Measurements from ENCODE around the gene DNM3. TPM values are rescaled to one million over a fixed set of nuclear protein-coding genes. Genes with fewer than 3 reads are reported as not detected.

Gene DNM3
- total RNA-seq, 1 donor from 2014 or later: 9.6 TPM

DNA sequence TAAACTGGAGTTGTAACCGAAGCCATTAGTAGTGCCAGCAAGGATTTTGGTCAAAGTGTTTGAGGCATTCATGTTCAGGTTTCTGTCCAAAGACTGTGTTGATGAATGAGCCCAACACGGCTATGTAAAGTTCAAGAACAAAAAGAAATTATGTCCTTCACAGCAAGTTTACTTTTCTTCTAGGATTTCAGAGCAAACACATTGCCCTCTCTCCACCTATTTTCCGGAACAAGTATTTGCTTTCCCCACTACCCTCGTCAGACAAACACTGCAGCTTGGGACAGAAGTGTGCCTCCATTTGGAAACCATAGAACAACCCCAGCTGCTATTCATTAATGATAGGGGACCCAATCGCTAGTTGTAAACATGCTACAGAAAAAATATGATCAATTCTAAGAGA is 427.8 kb downstream of the DNM3 start:
- Histone ChIP-seq H3K27me3 (no peaks in the 10 kb centered on the region), H3K9me3 (no peaks in the 10 kb centered on the region), H3K4me3 (no peak overlapping the region), H3K27ac (peak overlapping the region in 1 of 2 donors; percentile 9), H3K36me3 (no peaks in the 10 kb centered on the region), H3K4me1 (peaks cover 0 to 14% of the 10 kb centered on the region in 2 donors)
- DNase-seq (ENCODE audit: low spot score in 2 of 2): no peak
- intact Hi-C loops (cut with DNase I): loop anchor here (5.0 kb wide), 1 partner anchor 128 kb away; no protein-coding TSS in a partner anchor
- TF ChIP-seq CTCF (IDR thresholded peaks at IDR 0.05): no peak

DNA sequence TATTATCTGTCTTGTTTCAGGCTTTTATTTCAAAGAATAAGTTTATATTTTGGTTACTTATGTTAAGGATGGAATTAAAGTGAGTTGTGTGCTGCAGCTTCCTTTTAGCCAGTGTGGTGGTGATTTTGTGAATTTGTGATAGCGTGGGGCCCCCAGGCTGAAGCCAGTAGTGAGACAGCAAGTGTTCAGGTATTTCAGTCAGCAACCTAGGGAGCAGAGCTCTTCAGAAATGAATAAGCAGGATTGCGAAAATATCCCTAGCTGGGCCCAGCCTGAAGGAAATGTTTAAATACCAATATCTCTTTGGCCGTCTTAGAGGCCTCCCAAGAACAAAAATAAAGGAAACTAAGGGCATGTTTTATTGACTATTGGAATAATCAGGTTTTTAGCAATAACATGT is 428.3 kb downstream of the DNM3 start:
- H3K27me3 ChIP-seq: no peaks in the 10 kb centered on the region
- peak overlapping the region in 1 of 2 donors; percentile 9 for H3K27ac ChIP-seq
- no peak overlapping the region for H3K4me3 ChIP-seq
- TF ChIP-seq CTCF (IDR thresholded peaks at IDR 0.05): no peak
- H3K36me3 ChIP-seq: no peaks in the 10 kb centered on the region
- no peaks in the 10 kb centered on the region for H3K9me3 ChIP-seq
- intact Hi-C loops (cut with DNase I): loop anchor here (5.0 kb wide), 1 partner anchor 128 kb away; no protein-coding TSS in a partner anchor
- DNase-seq (ENCODE audit: low spot score in 2 of 2): no peak
- H3K4me1 ChIP-seq: peaks cover 0 to 14% of the 10 kb centered on the region in 2 donors

DNA sequence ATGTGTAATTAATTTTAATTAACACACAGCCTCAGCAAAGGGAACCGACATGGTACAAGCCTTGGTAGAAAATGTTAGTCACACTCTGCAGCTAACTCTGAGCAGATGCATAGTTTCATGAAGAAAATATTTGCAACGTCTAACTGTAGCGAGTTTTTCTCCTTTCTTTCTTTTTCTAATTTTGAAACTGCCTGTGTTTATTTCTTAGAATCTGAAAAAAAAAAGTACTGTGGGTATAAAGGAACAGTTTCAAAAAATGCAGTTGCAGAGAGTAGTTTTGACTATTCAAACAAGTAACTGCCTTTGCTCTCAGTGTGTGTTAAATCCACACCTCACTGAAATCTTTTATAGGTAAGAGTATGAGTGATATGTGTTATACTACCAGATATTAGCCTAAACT is 429.3 kb downstream of the DNM3 start:
- Histone ChIP-seq H3K36me3 (no peaks in the 10 kb centered on the region), H3K4me1 (peaks cover 0 to 14% of the 10 kb centered on the region in 2 donors), H3K27ac (peak overlapping the region in 1 of 2 donors; percentile 9), H3K27me3 (no peaks in the 10 kb centered on the region), H3K4me3 (peak overlapping the region in 1 of 2 donors; percentile 14), H3K9me3 (no peaks in the 10 kb centered on the region)
- DNase-seq (ENCODE audit: low spot score in 2 of 2): no peak
- intact Hi-C loops (cut with DNase I): no loop called here
- TF ChIP-seq CTCF (IDR thresholded peaks at IDR 0.05): no peak

DNA sequence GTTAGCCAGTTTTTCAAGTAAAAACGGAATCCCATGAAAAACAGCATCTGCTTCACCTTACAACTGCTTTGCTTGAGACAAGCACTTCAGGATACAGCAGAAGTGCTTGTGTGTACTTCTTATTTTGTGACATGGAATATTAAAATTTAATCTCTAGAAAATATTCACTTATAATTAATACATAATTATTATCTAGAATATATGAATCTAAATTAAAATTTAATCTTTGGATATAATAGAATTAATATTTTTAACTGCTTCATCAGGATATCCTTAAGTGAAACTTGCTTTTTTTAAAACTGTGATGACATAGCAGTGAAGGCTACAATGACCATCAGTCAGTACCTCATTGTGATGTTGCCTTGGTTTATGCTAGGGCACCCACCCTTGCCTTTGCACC is 430.8 kb downstream of the DNM3 start:
- DNase-seq (ENCODE audit: low spot score in 2 of 2): no peak
- peaks cover 0 to 14% of the 10 kb centered on the region in 2 donors for H3K4me1 ChIP-seq
- H3K27ac ChIP-seq: no peak overlapping the region
- intact Hi-C loops (cut with DNase I): no loop called here
- no peaks in the 10 kb centered on the region for H3K9me3 ChIP-seq
- no peaks in the 10 kb centered on the region for H3K27me3 ChIP-seq
- H3K4me3 ChIP-seq: no peak overlapping the region
- H3K36me3 ChIP-seq: no peaks in the 10 kb centered on the region
- no peak for TF ChIP-seq CTCF (IDR thresholded peaks at IDR 0.05)

DNA sequence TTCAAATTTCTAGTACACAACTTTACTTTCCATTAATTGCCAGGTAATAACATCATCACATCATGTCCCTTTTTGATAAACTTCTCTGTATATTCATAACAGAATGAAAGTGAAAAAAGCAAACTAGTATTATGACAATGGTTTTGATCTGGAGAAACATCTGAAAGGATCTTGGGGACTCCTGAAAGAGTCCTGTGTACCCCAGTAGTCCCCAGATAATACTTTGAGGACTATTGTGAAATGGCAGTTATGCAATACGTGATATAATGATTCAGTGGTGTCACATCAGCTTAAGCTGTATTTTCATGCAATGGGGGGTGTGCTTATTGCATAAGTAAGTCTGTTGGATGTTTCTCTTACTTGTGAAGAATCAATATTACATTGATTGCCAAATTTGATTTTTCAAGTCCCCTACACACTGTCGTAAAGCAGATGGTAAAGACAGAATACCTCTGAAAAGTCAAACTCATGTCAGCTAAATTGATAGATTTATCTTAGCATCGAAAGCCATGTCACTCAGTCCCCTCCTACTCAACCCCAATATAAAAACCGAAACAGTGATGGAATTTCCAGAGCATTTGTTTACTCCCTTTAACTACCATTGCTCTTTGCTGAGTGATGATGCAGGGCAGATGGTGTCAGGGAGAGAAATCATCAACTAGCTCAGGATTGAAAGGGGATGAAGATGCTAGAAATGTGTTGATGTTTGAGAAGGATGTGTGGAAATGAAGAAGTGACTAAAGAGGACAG is 432.5 kb downstream of the DNM3 start:
- intact Hi-C loops (cut with DNase I): no loop called here
- no peaks in the 10 kb centered on the region for H3K9me3 ChIP-seq
- H3K27me3 ChIP-seq: no peaks in the 10 kb centered on the region
- H3K27ac ChIP-seq: no peak overlapping the region
- peaks cover 0 to 17% of the 10 kb centered on the region in 2 donors for H3K4me1 ChIP-seq
- H3K4me3 ChIP-seq: no peak overlapping the region
- no peak for TF ChIP-seq CTCF (IDR thresholded peaks at IDR 0.05)
- DNase-seq (ENCODE audit: low spot score in 2 of 2): no peak
- H3K36me3 ChIP-seq: no peaks in the 10 kb centered on the region

Measured in ascending aorta (tissue), 2 donors.